Heart left ventricle (tissue), 16 donors: ENCODE measurements around the gene CPNE9. TPM values are rescaled to one million over a fixed set of nuclear protein-coding genes. Genes with fewer than 3 reads are reported as not detected.
A peak's percentile ranks its signal among the peaks of the same experiment; 100 is the strongest.

Experiments
- ATAC-seq, 4 donors: fragments of 200-7000 bp; cut with Tn5 transposase; one replicate each; pipeline ENCODE4 v1.9.1; 2020 to 2022; ENCODE audit warnings: moderate library complexity in 4 of 4, mild to moderate bottlenecking in 3 of 4, moderate number of reproducible peaks in 1 of 4
- DNase-seq, 5 donors: peaks; one replicate each; pipeline ENCODE4 v3.0.0-alpha.2; 2020
- H3K27ac ChIP-seq, 12 donors: fragments of 200-600 bp; sonication (generic) in 4 of 12; one replicate each; pipeline versions ENCODE4 v1.5.0 to v1.8.0; 2016 to 2022; ENCODE audit warnings: mild to moderate bottlenecking in 2 of 12
- H3K27me3 ChIP-seq, 9 donors: fragments of 200-600 bp; sonication (generic) in 2 of 9; one replicate each; pipeline versions ENCODE4 v1.5.1 to v1.8.0; 2016 to 2022; ENCODE audit warnings: mild to moderate bottlenecking in 3 of 9
- H3K36me3 ChIP-seq, 9 donors: fragments of 200-600 bp; sonication (generic) in 2 of 9; one replicate each; pipeline versions ENCODE4 v1.5.0 to v1.8.0; 2018 to 2022; ENCODE audit warnings: mild to moderate bottlenecking in 2 of 9
- H3K4me1 ChIP-seq, 12 donors: fragments of 200-600 bp; sonication (generic) in 4 of 12; one replicate each; pipeline versions ENCODE4 v1.5.0 to v1.8.0; 2016 to 2022; ENCODE audit warnings: mild to moderate bottlenecking in 3 of 12
- H3K4me3 ChIP-seq, 12 donors: fragments of 200-600 bp; sonication (generic) in 4 of 12; one replicate each; pipeline versions ENCODE4 v1.5.0 to v1.8.0; 2017 to 2022; ENCODE audit warnings: mild to moderate bottlenecking in 9 of 12, moderate library complexity in 4 of 12
- H3K9me3 ChIP-seq, 12 donors: fragments of 200-600 bp; sonication (generic) in 4 of 12; one replicate each; pipeline versions ENCODE4 v1.5.0 to v1.8.0; 2016 to 2022; ENCODE audit warnings: mild to moderate bottlenecking in 1 of 12
- CTCF ChIP-seq, 12 donors: fragments of 200-600 bp; sonication (generic) in 4 of 12; IDR thresholded peaks; one replicate each; pipeline versions ENCODE4 v1.5.0 to v1.8.0; 2018 to 2022; ENCODE audit warnings: antibody characterized with exemption in 12 of 12, mild to moderate bottlenecking in 5 of 12
- POLR2A ChIP-seq, 2 donors: fragments of 450-650 bp; IDR thresholded peaks; one replicate each; pipeline ENCODE4 v1.6.1; 2017; ENCODE audit warnings: antibody characterized with exemption in 2 of 2, mild to moderate bottlenecking in 2 of 2, moderate library complexity in 2 of 2
- whole genome bisulfite sequencing, 4 donors: extraction: QIAGEN DNeasy Blood & Tissue Kit in 2 of 4; methylation state at CpG; one replicate each; pipeline versions ENCODE4 v1.1.5 to v1.1.7; 2013 to 2018; 5-methylcytosine and 5-hydroxymethylcytosine counted together
- intact Hi-C, 10 donors: fragments of 100-400 bp; cut with DNase I; formaldehyde crosslinking; loops; one replicate each; pipeline versions ENCODE4 v1.11.1 to v1.14.2; 2022
- polyA plus RNA-seq, 2 donors: library from polyadenylated mRNA; stranded (reverse); fragments of 200-250 nt; gene quantifications; one replicate each; pipeline ENCODE4 v1.2.3, GENCODE V29; 2013
- total RNA-seq, 9 donors: library from RNA; depleted of rRNA in 2 of 9; stranded (reverse); fragments of >200 nt in 2 of 9; fragmentation: NEBNext Ultra II Directional in 3 of 9; extraction: Animal tissue kit (Norgen Biotek cat#: 25700) in 3 of 9; gene quantifications; one replicate each; pipeline versions ENCODE4 v1.1.0 to v1.2.4, GENCODE V29; 2016 to 2023
- donor health status: ischemic (EF 13 %, LVEDD 7.1; RV severe dilation, severe dysfunction).
- donor health status: healthy with polysubstance abuse.
- donor health status: DM: no; HTN: yes; CAD: no.
- donor health status: DM: no; HTN: no; CAD: no.
- donor health status: ischemic (EF 25% LVEDD 6.9; RV normal size, moderate dysfunction).
- donor health status: ischemic (EF 25% LVEDD 5.7; RV mildly dilated, moderate dysfunction).
- donor health status: healthy.
- donor health status: DM: yes; HTN: yes; CAD: no.
- donor health status: ischemic (EF 35%, LVEDD 5.7; RV mildly dilated, moderate dysfunction).
- donor health status: nonischemic (EF 11% LVEDD 7.7; RV severe dilation, severe dysfunction).
- donor health status: DM: yes; HTN: yes; CAD: no.
- donor health status: PGD.
- donor health status: ischemic (EF 29% LVEDD 5.4; RV normal size, mild dysfunction).
- donor health status: nonischemic (EF 23%, LVEDD 6.1; RV moderate dilation, normal function).

CPNE9 gene
- total and polyA plus RNA-seq, 11 donors, result 0.04 TPM; not detected in 10

GRCh38 chr3:9695746-9696145, 7.9 kb upstream of the CPNE9 start:
- peaks cover 0 to 20% (median 6%) of the 10 kb centered on the region in 12 donors for H3K4me1 ChIP-seq
- peaks cover 0 to 100% (median 95%) of the 10 kb centered on the region in 9 donors for H3K36me3 ChIP-seq
- WGBS, 4 donors, result 85 to 93% (median 91%) methylated on average over 7 of the region's 7 CpGs
- no peak for TF ChIP-seq CTCF (IDR thresholded peaks at IDR 0.05)
- no peak for TF ChIP-seq POLR2A (IDR thresholded peaks at IDR 0.05)
- H3K9me3 ChIP-seq, result no peaks in the 10 kb centered on the region
- no peak overlapping the region for H3K4me3 ChIP-seq
- no peaks in the 10 kb centered on the region for H3K27me3 ChIP-seq
- H3K27ac ChIP-seq, result no peak overlapping the region
- ATAC-seq (no peak), DNase-seq (no peak)
- intact Hi-C loops, result no loop called here

- Histone ChIP-seq H3K36me3 (peaks cover 0 to 99% (median 95%) of the 10 kb centered on the region in 9 donors), H3K4me3 (no peak overlapping the region), H3K4me1 (peaks cover 0 to 11% (median 3%) of the 10 kb centered on the region in 12 donors), H3K9me3 (no peaks in the 10 kb centered on the region), H3K27me3 (no peaks in the 10 kb centered on the region), H3K27ac (no peak overlapping the region)
- TF ChIP-seq CTCF (IDR thresholded peaks at IDR 0.05) (no peak), POLR2A (IDR thresholded peaks at IDR 0.05) (no peak)
- WGBS, 4 donors, result 37 to 58% (median 47%) methylated on average over 5 of the region's 5 CpGs
- DNase-seq (no peak), ATAC-seq (peak in 3 of 4 donors; percentile 15 to 43 (median 42))
- intact Hi-C loops, result no loop called here
These were observed 7.0 kb upstream of the CPNE9 start for GRCh38 chr3:9696480-9697220.

GRCh38 chr3:9697892-9698291, 5.7 kb upstream of the CPNE9 start:
- Histone ChIP-seq H3K27ac (no peak overlapping the region), H3K9me3 (no peaks in the 10 kb centered on the region), H3K4me3 (no peak overlapping the region), H3K36me3 (peaks cover 0 to 99% (median 95%) of the 10 kb centered on the region in 9 donors), H3K27me3 (no peaks in the 10 kb centered on the region), H3K4me1 (peaks cover 0 to 10% (median 3%) of the 10 kb centered on the region in 12 donors)
- TF ChIP-seq CTCF (IDR thresholded peaks at IDR 0.05) (no peak), POLR2A (IDR thresholded peaks at IDR 0.05) (no peak)
- intact Hi-C loops, result no loop called here
- ATAC-seq (no peak), DNase-seq (no peak)
- WGBS, 4 donors, result 81 to 90% (median 86%) methylated on average over 4 of the region's 4 CpGs

- Histone ChIP-seq H3K27ac (no peak overlapping the region), H3K36me3 (peaks cover 0 to 98% (median 94%) of the 10 kb centered on the region in 9 donors), H3K4me3 (no peak overlapping the region), H3K9me3 (no peaks in the 10 kb centered on the region), H3K27me3 (peaks cover 0 to under 1% (median 0%) of the 10 kb centered on the region in 9 donors), H3K4me1 (peaks cover 0 to 10% (median 3%) of the 10 kb centered on the region in 12 donors)
- ATAC-seq, result no peak
- intact Hi-C loops, result no loop called here
- 98 to 100% (median 98%) methylated on average over 3 of the region's 3 CpGs for WGBS, 4 donors
- TF ChIP-seq CTCF (IDR thresholded peaks at IDR 0.05), result no peak
- no peak for TF ChIP-seq POLR2A (IDR thresholded peaks at IDR 0.05)
- no peak for DNase-seq
These were observed 5.3 kb upstream of the CPNE9 start for GRCh38 chr3:9698293-9698692.
